Hepatocyte (in vitro differentiated cells): ENCODE measurements around the gene UCP3. TPM values are rescaled to one million over a fixed set of nuclear protein-coding genes. Genes with fewer than 3 reads are reported as not detected.

Experiments
- DNase-seq: peaks from one replicate; pipeline ENCODE4 v3.0.0-alpha.2; 2016; ENCODE audit warnings: low spot score
- H2AFZ ChIP-seq: fragments of 200-600 bp; sonication (generic); 2 replicates; pipeline ENCODE4 v1.6.0; 2016; ENCODE audit warnings: antibody characterized with exemption, mild to moderate bottlenecking
- H3K27ac ChIP-seq: fragments of 200-600 bp; sonication (generic); 2 replicates; pipeline ENCODE4 v1.5.1; 2016; ENCODE audit warnings: mild to moderate bottlenecking
- H3K27me3 ChIP-seq: fragments of 200-600 bp; sonication (generic); 2 replicates; pipeline ENCODE4 v1.6.1; 2016
- H3K36me3 ChIP-seq: fragments of 200-600 bp; sonication (generic); replicated peaks from 2 replicates; pipeline ENCODE4 v1.5.1; 2016; ENCODE audit warnings: low read depth; ENCODE audit not compliant: insufficient read depth
- H3K4me1 ChIP-seq: fragments of 200-600 bp; sonication (generic); 2 replicates; pipeline ENCODE4 v1.5.1; 2016; ENCODE audit warnings: mild to moderate bottlenecking, moderate library complexity; ENCODE audit not compliant: insufficient read depth
- H3K4me2 ChIP-seq: fragments of 200-600 bp; sonication (generic); 2 replicates; pipeline ENCODE4 v1.6.0; 2016
- H3K4me3 ChIP-seq: fragments of 200-600 bp; sonication (generic); 2 replicates; pipeline ENCODE4 v1.5.1; 2016; ENCODE audit warnings: mild to moderate bottlenecking
- H3K79me2 ChIP-seq: fragments of 200-600 bp; sonication (generic); 2 replicates; pipeline ENCODE4 v1.6.0; 2017; ENCODE audit warnings: mild to moderate bottlenecking
- H3K9me2 ChIP-seq: fragments of 200-600 bp; sonication (generic); replicated peaks from 2 replicates; pipeline ENCODE4 v1.6.0; 2017; ENCODE audit warnings: mild to moderate bottlenecking; ENCODE audit not compliant: insufficient read depth
- H3K9me3 ChIP-seq: fragments of 200-600 bp; sonication (generic); 2 replicates; pipeline ENCODE4 v1.5.1; 2016; ENCODE audit warnings: low read depth, mild to moderate bottlenecking
- H4K20me1 ChIP-seq: fragments of 200-600 bp; sonication (generic); 2 replicates; pipeline ENCODE4 v1.6.0; 2016; ENCODE audit warnings: mild to moderate bottlenecking; ENCODE audit not compliant: insufficient read depth, poor library complexity, severe bottlenecking
- CTCF ChIP-seq: fragments of 200-600 bp; sonication (generic); IDR thresholded peaks from 2 replicates; pipeline ENCODE4 v1.5.1; 2016; ENCODE audit warnings: antibody characterized with exemption, mild to moderate bottlenecking; ENCODE audit not compliant: poor library complexity
- EZH2 ChIP-seq: fragments of 200-600 bp; sonication (generic); IDR thresholded peaks from 2 replicates; pipeline ENCODE4 v1.6.1; 2016; ENCODE audit warnings: antibody characterized with exemption, mild to moderate bottlenecking, borderline replicate concordance
- EZH2phosphoT487 ChIP-seq: fragments of 200-600 bp; sonication (generic); IDR thresholded peaks from one replicate; pipeline ENCODE4 v1.6.1; 2018; ENCODE audit warnings: antibody characterized with exemption, mild to moderate bottlenecking, low read depth, moderate library complexity; ENCODE audit not compliant: unreplicated experiment, severe bottlenecking
- WGBS: methylation state at CpG from one replicate; pipeline ENCODE4 v1.1.6; 2016; ENCODE audit warnings: low lambda C conversion rate; ENCODE audit errors: missing lambda C conversion rate; 5-methylcytosine and 5-hydroxymethylcytosine counted together
- polyA plus RNA-seq: library from polyadenylated mRNA; unstranded; fragments of >200 nt; fragmentation: Nextera tagmentation; extraction: Ambion mirVana; gene quantifications from 2 replicates; pipeline ENCODE4 v1.2.1, GENCODE V29; 2016
- total RNA-seq: library from RNA; depleted of rRNA; stranded (reverse); fragments of >200 nt; gene quantifications from 2 replicates; pipeline ENCODE4 v1.2.3, GENCODE V29; 2014

The UCP3 gene
- total and polyA plus RNA-seq, 2 experiments from 2014 or later: 0.80 TPM; not detected in 1

DNA sequence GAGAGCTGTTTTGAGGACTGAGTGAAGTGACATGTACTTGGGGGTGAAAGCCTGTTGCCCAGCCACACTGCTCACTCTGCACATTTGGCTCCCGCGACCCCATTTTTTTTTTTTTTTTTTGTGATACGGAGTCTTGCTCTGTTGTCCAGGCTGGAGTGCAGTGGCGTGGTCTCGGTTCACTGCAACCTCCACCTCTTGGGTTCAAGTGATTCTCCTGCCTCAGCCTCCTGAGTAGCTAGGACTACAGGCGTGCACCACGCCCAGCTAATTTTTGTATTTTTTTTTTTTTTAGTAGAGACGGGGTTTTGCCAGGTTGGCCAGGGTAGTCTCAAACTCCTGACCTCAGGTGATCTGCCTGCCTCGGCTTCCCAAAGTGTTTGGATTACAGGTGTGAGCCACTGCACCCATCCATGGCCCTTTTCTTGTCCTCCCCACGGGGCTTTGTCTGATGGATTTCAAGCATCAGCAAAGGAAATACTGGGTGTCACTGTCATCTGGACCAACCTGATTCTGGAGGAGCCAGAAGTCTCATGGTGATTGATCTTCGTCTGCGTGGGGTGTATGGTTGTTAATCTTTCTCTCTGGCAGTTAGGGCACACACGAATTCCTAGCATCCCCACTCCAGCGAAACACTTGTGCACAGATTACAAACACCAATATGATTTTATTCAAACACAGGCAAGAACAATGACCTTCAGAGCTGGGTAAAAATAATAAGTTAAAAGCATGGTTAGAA lies 3.4 kb upstream of the UCP3 start:
- Histone ChIP-seq H3K4me2 (no peak overlapping the region), H3K79me2 (no peaks in the 10 kb centered on the region), H2AFZ (no peak overlapping the region), H3K4me1 (no peaks in the 10 kb centered on the region), H3K27me3 (no peaks in the 10 kb centered on the region), H3K9me2 (no peaks in the 10 kb centered on the region), H3K36me3 (no peaks in the 10 kb centered on the region), H3K27ac (no peak overlapping the region), H3K4me3 (no peak overlapping the region), H3K9me3 (no peaks in the 10 kb centered on the region), H4K20me1 (no peaks in the 10 kb centered on the region)
- TF ChIP-seq EZH2phosphoT487 (no peak), CTCF (no peak), EZH2 (no peak)
- no peak for DNase-seq
- WGBS: 96% methylated on average over 14 of the region's 14 CpGs

GRCh38 chr11:74011360-74012073 lies 2.6 kb upstream of the UCP3 start:
- TF ChIP-seq CTCF (no peak), EZH2phosphoT487 (no peak), EZH2 (no peak)
- WGBS: 86% methylated on average over 8 of the region's 8 CpGs
- Histone ChIP-seq H3K27me3 (no peaks in the 10 kb centered on the region), H3K79me2 (no peaks in the 10 kb centered on the region), H3K27ac (no peak overlapping the region), H3K9me3 (no peaks in the 10 kb centered on the region), H2AFZ (no peak overlapping the region), H3K4me3 (no peak overlapping the region), H3K9me2 (no peaks in the 10 kb centered on the region), H3K4me1 (no peaks in the 10 kb centered on the region), H4K20me1 (no peaks in the 10 kb centered on the region), H3K36me3 (no peaks in the 10 kb centered on the region), H3K4me2 (no peak overlapping the region)
- DNase-seq: no peak

DNA sequence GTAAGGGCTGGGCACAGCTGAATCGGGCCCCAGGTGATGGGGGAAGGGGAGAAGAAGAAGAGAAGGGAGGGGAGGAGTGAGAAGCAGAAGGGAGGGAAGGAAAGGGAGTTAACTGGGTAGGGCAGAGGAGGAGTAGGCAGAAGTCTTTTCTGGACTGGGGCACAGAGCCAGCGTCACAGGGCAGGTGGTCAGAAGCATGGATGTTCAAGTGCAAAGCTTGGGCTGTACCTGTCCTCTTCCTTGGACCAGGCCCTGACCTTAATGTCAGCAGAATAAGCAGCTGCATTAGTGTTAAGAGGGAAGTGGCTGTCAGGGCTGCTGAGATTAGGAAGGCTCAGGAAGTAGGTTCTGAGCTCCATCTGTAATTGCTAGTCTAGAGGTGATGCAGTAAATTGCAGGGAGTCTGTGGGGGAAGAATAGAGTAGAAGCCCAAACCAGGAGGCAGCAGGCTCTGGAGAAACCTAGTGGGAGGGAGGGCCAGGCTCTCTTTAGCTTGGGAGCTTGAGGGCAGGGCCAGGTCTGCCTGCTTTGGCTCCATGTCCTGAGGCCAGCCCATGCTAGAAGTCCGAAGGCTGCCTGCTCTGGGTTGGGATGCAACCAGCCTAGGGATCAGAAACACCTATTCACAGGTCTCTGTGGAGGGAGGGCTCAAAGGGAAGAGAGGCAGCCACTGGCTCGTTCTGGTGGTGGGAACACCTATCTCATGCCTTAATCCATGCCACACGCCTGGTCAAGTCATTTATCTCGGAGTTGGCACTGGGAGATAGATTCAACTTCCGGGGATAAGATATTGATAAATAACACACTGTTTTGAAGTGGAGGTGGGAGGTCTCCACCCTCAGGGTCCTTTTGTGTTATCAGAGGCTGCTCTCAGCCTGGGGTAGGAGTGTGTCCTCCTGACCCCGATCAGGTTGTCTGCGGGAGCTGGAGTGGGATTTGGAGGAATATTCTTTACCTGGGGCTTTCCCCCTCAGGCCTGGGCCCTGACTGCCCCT lies 1.7 kb upstream of the UCP3 start:
- Histone ChIP-seq H3K27me3 (no peaks in the 10 kb centered on the region), H2AFZ (no peak overlapping the region), H3K9me2 (no peaks in the 10 kb centered on the region), H3K4me3 (no peak overlapping the region), H3K36me3 (no peaks in the 10 kb centered on the region), H3K79me2 (no peaks in the 10 kb centered on the region), H3K4me1 (no peaks in the 10 kb centered on the region), H4K20me1 (no peaks in the 10 kb centered on the region), H3K4me2 (no peak overlapping the region), H3K27ac (no peak overlapping the region), H3K9me3 (no peaks in the 10 kb centered on the region)
- 84% methylated on average over 9 of the region's 9 CpGs for WGBS
- TF ChIP-seq EZH2: no peak
- no peak for TF ChIP-seq CTCF
- TF ChIP-seq EZH2phosphoT487: no peak
- no peak for DNase-seq
